AG04449 (cell line): Measurements from ENCODE around the gene ZNF521.

Source experiments
- CTCF ChIA-PET: fragments of 350-600 bp; formaldehyde crosslinking; extraction: SDS; loops from one replicate; lab custom pipeline; 2021; ENCODE audit warnings: antibody characterized with exemption; lab: Yijun Ruan, JAX
- POLR2A ChIA-PET: fragments of 400-600, 350-600 bp; formaldehyde crosslinking; extraction: SDS; loops from one replicate; lab custom pipeline; 2020; ENCODE audit warnings: antibody characterized with exemption, inconsistent platforms; lab: Yijun Ruan, JAX
- DNase-seq: peaks from one replicate; pipeline ENCODE4 v3.0.0-alpha.2; 2010; ENCODE audit warnings: low read depth, low spot score
- H3K4me3 ChIP-seq: 2 replicates; pipeline ENCODE4 v1.5.1; 2011; ENCODE audit warnings: low read depth, mild to moderate bottlenecking, control low read depth, low read length
- CTCF ChIP-seq: IDR thresholded peaks from one replicate; pipeline ENCODE4 v1.5.1; 2011; ENCODE audit warnings: mild to moderate bottlenecking, moderate library complexity, low read length, control low read depth, inconsistent platforms; ENCODE audit not compliant: insufficient read depth; ENCODE audit errors: missing control alignments

Gene ZNF521

GRCh38 chr18:25192065-25192464 is 159.9 kb downstream of the ZNF521 start:
- TF ChIP-seq CTCF, result no peak
- POLR2A ChIA-PET, result no interaction called here
- CTCF ChIA-PET, result no interaction called here
- DNase-seq, result no peak
- no peak overlapping the region for H3K4me3 ChIP-seq

- CTCF ChIA-PET, result no interaction called here
- no peak for TF ChIP-seq CTCF
- no peak overlapping the region for H3K4me3 ChIP-seq
- POLR2A ChIA-PET, result no interaction called here
- DNase-seq, result no peak
Measured at GRCh38 chr18:25190472-25190871, 161.5 kb downstream of the ZNF521 start.

- POLR2A ChIA-PET, result no interaction called here
- H3K4me3 ChIP-seq, result no peak overlapping the region
- CTCF ChIA-PET, result no interaction called here
- DNase-seq, result no peak
- TF ChIP-seq CTCF, result no peak
Measured at GRCh38 chr18:25189391-25190185, 162.4 kb downstream of the ZNF521 start.

- ChIA-PET POLR2A (no interaction called here), CTCF (no interaction called here)
- TF ChIP-seq CTCF, result no peak
- no peak overlapping the region for H3K4me3 ChIP-seq
- DNase-seq, result no peak
Measured at GRCh38 chr18:25187521-25188192, 164.3 kb downstream of the ZNF521 start.

GRCh38 chr18:25186871-25187270 is 165.1 kb downstream of the ZNF521 start:
- CTCF ChIA-PET, result no interaction called here
- H3K4me3 ChIP-seq, result no peak overlapping the region
- DNase-seq, result no peak
- POLR2A ChIA-PET, result no interaction called here
- no peak for TF ChIP-seq CTCF

- no peak overlapping the region for H3K4me3 ChIP-seq
- DNase-seq, result no peak
- ChIA-PET CTCF (no interaction called here), POLR2A (no interaction called here)
- TF ChIP-seq CTCF, result no peak
Measured at GRCh38 chr18:25181993-25182392, 170.0 kb downstream of the ZNF521 start.
